ENCODE results near the gene EFCC1. TPM values are rescaled to one million over a fixed set of nuclear protein-coding genes. Genes with fewer than 3 reads are reported as not detected.

Gene EFCC1
- total RNA-seq, 1 donor from 2014 or later, result 15.9 TPM

GRCh38 chr3:129056451-129057173 is 55.5 kb downstream of the EFCC1 start:
- TF ChIP-seq CTCF (IDR thresholded peaks at IDR 0.05; ENCODE audit: unreplicated experiment), result no peak
- peaks cover 5% of the 10 kb centered on the region for H3K36me3 Mint-ChIP-seq (ENCODE audit: low read depth, unreplicated experiment)
- no peak overlapping the region for H3K4me3 Mint-ChIP-seq (ENCODE audit: unreplicated experiment)
- peaks cover 6% of the 10 kb centered on the region for H3K27me3 Mint-ChIP-seq (ENCODE audit: unreplicated experiment)
- H3K4me1 Mint-ChIP-seq (ENCODE audit: unreplicated experiment), result peaks cover 46% of the 10 kb centered on the region
- H3K27ac Mint-ChIP-seq (ENCODE audit: unreplicated experiment), result peak overlapping the region; percentile 22
- DNase-seq (ENCODE audit: low spot score), result no peak
- H3K9me3 Mint-ChIP-seq (ENCODE audit: unreplicated experiment), result no peaks in the 10 kb centered on the region

DNA sequence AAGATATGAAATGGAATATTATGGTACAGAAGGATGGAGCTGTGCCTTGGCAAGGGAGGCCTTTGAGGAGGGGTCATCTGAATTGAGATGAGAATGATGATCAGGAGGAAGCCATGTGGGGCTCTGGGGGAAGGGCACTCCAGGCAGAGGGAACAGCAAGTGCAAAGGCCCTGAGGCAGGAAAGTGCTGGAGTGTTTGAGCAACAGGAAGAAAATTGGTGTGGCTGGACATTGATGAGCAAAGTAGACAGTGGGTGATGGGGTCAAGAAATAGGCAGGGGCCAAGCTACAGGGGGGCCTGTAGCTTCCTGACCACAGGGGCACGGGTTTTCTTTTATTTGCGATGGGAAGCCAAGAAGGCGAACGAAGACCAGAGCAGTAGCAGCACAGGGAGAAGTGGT is 56.1 kb downstream of the EFCC1 start:
- Mint-ChIP-seq H3K27me3 (ENCODE audit: unreplicated experiment) (peaks cover 6% of the 10 kb centered on the region), H3K4me1 (ENCODE audit: unreplicated experiment) (peaks cover 43% of the 10 kb centered on the region), H3K9me3 (ENCODE audit: unreplicated experiment) (no peaks in the 10 kb centered on the region), H3K36me3 (ENCODE audit: low read depth, unreplicated experiment) (peaks cover 5% of the 10 kb centered on the region), H3K4me3 (ENCODE audit: unreplicated experiment) (no peak overlapping the region), H3K27ac (ENCODE audit: unreplicated experiment) (no peak overlapping the region)
- no peak for TF ChIP-seq CTCF (IDR thresholded peaks at IDR 0.05; ENCODE audit: unreplicated experiment)
- no peak for DNase-seq (ENCODE audit: low spot score)

- DNase-seq (ENCODE audit: low spot score), result no peak
- Mint-ChIP-seq H3K4me3 (ENCODE audit: unreplicated experiment) (no peak overlapping the region), H3K4me1 (ENCODE audit: unreplicated experiment) (peaks cover 38% of the 10 kb centered on the region), H3K27me3 (ENCODE audit: unreplicated experiment) (peaks cover 6% of the 10 kb centered on the region), H3K9me3 (ENCODE audit: unreplicated experiment) (no peaks in the 10 kb centered on the region), H3K27ac (ENCODE audit: unreplicated experiment) (peak overlapping the region; percentile 30), H3K36me3 (ENCODE audit: low read depth, unreplicated experiment) (peaks cover 5% of the 10 kb centered on the region)
- TF ChIP-seq CTCF (IDR thresholded peaks at IDR 0.05; ENCODE audit: unreplicated experiment), result no peak
Observed at GRCh38 chr3:129058441-129059200, 57.5 kb downstream of the EFCC1 start.

DNA sequence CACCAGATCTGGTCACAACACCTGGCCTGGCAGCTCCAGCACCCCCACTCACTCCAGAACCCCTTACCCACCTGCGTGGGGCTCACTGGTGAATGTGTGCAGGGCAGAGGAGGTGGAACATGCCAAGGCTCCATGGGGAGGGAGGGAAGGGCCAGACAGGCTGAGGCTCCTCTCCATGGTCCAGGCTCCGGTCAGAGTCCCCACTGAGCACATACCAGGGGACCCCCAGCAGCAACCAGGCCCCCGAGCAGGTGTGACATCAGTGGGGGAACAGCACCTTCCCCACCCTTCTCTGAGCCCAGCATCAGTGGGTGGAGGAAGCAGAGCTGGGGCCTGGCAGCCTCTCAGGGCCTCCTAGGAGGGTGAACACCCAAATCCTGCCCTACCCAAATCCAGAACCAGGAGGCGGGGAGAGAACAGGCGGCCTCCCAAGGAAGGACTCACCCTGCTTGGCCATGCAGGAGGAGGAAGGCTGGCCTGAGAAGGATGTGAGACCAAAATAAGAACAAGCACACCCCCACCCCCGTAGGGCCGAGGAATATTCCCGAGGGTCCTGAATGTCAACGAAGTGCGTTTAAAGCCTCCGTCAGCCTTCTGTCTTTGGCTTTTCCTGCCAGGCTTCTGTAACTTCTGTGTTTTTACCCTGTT is 58.3 kb downstream of the EFCC1 start:
- H3K4me1 Mint-ChIP-seq (ENCODE audit: unreplicated experiment), result peaks cover 34% of the 10 kb centered on the region
- H3K27ac Mint-ChIP-seq (ENCODE audit: unreplicated experiment), result peak overlapping the region; percentile 30
- peaks cover 5% of the 10 kb centered on the region for H3K36me3 Mint-ChIP-seq (ENCODE audit: low read depth, unreplicated experiment)
- H3K9me3 Mint-ChIP-seq (ENCODE audit: unreplicated experiment), result no peaks in the 10 kb centered on the region
- DNase-seq (ENCODE audit: low spot score), result no peak
- H3K4me3 Mint-ChIP-seq (ENCODE audit: unreplicated experiment), result no peak overlapping the region
- no peak for TF ChIP-seq CTCF (IDR thresholded peaks at IDR 0.05; ENCODE audit: unreplicated experiment)
- peaks cover 6% of the 10 kb centered on the region for H3K27me3 Mint-ChIP-seq (ENCODE audit: unreplicated experiment)
